ENCODE measurements around the gene LNP1. TPM values are rescaled to one million over a fixed set of nuclear protein-coding genes. Genes with fewer than 3 reads are reported as not detected.

Gene LNP1
- total and polyA plus RNA-seq, 7 donors: 0.69 to 3.6 (median 2.9) TPM

GRCh38 chr3:100463646-100464155, 62.4 kb downstream of the LNP1 start:
- no peaks in the 10 kb centered on the region for H3K27me3 ChIP-seq
- intact Hi-C loops (cut with DNase I): loop anchor here (10.0 kb wide), 1 partner anchor 731 kb away; no protein-coding TSS in a partner anchor
- no peak overlapping the region for H3K4me3 ChIP-seq
- TF ChIP-seq POLR2AphosphoS5 (IDR thresholded peaks at IDR 0.05) (no peak), EP300 (IDR thresholded peaks at IDR 0.05) (no peak), CTCF (IDR thresholded peaks at IDR 0.05) (no peak), POLR2A (IDR thresholded peaks at IDR 0.05) (no peak)
- H3K27ac ChIP-seq: no peak overlapping the region
- no peak for DNase-seq
- H3K4me1 ChIP-seq: no peaks in the 10 kb centered on the region
- WGBS, 2 donors: 54 to 84% methylated on average over 3 of the region's 3 CpGs
- peaks cover 0 to 3% (median 1%) of the 10 kb centered on the region in 4 donors for H3K9me3 ChIP-seq
- no peaks in the 10 kb centered on the region for H3K36me3 ChIP-seq

DNA sequence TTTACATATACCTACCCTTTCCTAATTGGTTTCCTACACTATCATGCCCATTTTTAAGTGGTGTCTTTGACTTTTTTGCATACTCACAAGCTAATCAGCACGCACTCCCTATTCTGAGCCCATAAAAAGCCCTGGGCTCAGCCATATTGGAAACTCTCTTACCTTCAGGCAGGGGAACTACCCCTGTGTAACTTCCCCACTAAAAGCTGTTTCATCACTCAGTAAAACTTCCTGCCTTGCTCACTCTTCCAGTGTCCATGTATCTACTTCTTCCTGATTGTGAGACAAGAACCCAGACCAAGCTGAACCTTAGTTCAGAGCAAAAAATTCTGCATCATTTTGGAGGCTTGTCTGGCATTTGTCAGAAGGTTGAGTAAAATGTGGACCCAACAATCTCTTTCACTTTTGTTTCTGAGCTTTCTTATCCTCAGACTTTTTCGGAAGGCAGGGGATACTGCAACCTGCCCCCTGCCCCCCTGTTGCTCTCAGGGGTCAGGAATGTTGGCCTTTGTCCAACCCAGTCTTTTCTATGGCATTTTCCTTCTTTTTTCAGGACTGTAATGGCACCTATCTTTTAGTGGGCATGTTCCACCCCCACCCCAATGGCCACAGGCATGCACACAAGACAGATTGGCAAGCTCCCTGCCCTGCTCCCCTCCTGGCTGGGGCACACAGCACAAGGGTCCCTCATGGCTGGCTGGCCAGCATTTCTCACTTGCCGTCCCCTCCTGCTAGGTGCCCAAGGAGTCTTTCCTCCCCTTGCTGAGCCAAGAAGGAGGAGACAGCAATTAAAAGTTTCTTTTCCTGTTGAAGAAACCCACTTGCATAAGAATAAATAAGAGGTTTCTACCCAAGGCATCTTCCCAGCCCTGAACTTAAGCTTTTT, 64.8 kb downstream of the LNP1 start:
- intact Hi-C loops (cut with DNase I): loop anchor here (10.0 kb wide), 1 partner anchor 729 kb away; no protein-coding TSS in a partner anchor
- no peak for DNase-seq
- no peaks in the 10 kb centered on the region for H3K36me3 ChIP-seq
- TF ChIP-seq EP300 (IDR thresholded peaks at IDR 0.05): no peak
- TF ChIP-seq POLR2A (IDR thresholded peaks at IDR 0.05): no peak
- no peak for TF ChIP-seq POLR2AphosphoS5 (IDR thresholded peaks at IDR 0.05)
- no peak for TF ChIP-seq CTCF (IDR thresholded peaks at IDR 0.05)
- H3K27ac ChIP-seq: no peak overlapping the region
- 81 to 83% methylated on average over 3 of the region's 3 CpGs for WGBS, 2 donors
- H3K4me3 ChIP-seq: no peak overlapping the region
- H3K27me3 ChIP-seq: no peaks in the 10 kb centered on the region
- H3K9me3 ChIP-seq: peaks cover 0 to 3% (median 1%) of the 10 kb centered on the region in 4 donors
- no peaks in the 10 kb centered on the region for H3K4me1 ChIP-seq

- H3K4me3 ChIP-seq: no peak overlapping the region
- H3K36me3 ChIP-seq: no peaks in the 10 kb centered on the region
- no peaks in the 10 kb centered on the region for H3K4me1 ChIP-seq
- 91 to 97% methylated on average over 1 of the region's 1 CpG for WGBS, 2 donors
- TF ChIP-seq EP300 (IDR thresholded peaks at IDR 0.05) (no peak), POLR2A (IDR thresholded peaks at IDR 0.05) (no peak), POLR2AphosphoS5 (IDR thresholded peaks at IDR 0.05) (no peak), CTCF (IDR thresholded peaks at IDR 0.05) (no peak)
- H3K27ac ChIP-seq: no peak overlapping the region
- no peak for DNase-seq
- peaks cover 0 to 3% (median 1%) of the 10 kb centered on the region in 4 donors for H3K9me3 ChIP-seq
- no peaks in the 10 kb centered on the region for H3K27me3 ChIP-seq
- intact Hi-C loops (cut with DNase I): loop anchor here (10.0 kb wide), 1 partner anchor 728 kb away; no protein-coding TSS in a partner anchor
Observed at GRCh38 chr3:100467133-100467532, 65.8 kb downstream of the LNP1 start.

DNA sequence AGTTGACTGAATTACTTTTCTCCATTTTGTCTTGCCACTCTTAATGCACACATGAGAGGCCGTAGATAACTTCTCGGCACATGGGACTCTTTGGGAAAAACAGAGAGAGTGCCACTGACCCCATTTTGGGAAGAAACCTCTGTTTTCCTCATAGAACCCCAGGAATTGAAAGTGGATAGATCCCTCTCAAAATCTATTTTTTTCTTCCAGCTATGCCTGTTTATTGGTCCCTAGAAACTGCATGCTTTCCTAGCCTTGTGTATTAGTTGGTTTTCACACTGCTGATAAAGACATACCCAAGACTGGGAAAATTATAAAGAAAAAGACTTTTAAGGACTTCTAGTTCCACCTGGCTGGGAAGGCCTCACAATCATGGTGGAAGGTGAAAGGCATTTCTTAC, 67.3 kb downstream of the LNP1 start:
- no peak overlapping the region for H3K4me3 ChIP-seq
- TF ChIP-seq POLR2A (IDR thresholded peaks at IDR 0.05): no peak
- no peak for DNase-seq
- H3K27me3 ChIP-seq: no peaks in the 10 kb centered on the region
- peaks cover 0 to 3% (median 1%) of the 10 kb centered on the region in 4 donors for H3K9me3 ChIP-seq
- no peak overlapping the region for H3K27ac ChIP-seq
- H3K36me3 ChIP-seq: no peaks in the 10 kb centered on the region
- WGBS, 2 donors: 98 to 99% methylated on average over 2 of the region's 2 CpGs
- H3K4me1 ChIP-seq: no peaks in the 10 kb centered on the region
- intact Hi-C loops (cut with DNase I): loop anchor here (10.0 kb wide), 1 partner anchor 726 kb away; no protein-coding TSS in a partner anchor

DNA sequence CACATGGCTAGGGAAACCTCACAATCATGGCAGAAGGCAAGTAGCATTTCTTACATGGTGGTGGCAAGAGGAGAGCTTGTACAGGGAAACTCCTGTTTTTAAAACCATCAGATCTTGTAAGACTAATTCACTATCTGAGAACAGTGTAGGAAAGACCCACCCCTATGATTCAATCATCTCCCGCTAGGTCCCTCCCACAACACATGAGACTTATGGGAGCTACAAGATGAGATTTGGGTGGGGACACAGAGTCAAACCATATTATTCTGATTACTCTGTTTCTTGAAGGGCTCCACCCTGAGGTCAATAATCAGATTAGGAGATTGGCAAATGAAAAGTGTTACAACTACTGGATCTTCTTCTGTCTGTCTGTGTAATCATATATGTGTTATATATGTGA, 69.6 kb downstream of the LNP1 start:
- H3K27ac ChIP-seq: no peak overlapping the region
- no peaks in the 10 kb centered on the region for H3K4me1 ChIP-seq
- intact Hi-C loops (cut with DNase I): no loop called here
- TF ChIP-seq POLR2A (IDR thresholded peaks at IDR 0.05) (no peak), POLR2AphosphoS5 (IDR thresholded peaks at IDR 0.05) (no peak), CTCF (IDR thresholded peaks at IDR 0.05) (no peak), EP300 (IDR thresholded peaks at IDR 0.05) (no peak)
- WGBS, 2 donors: 96 to 98% methylated on average over 1 of the region's 1 CpG
- peaks cover 0 to 3% (median 1%) of the 10 kb centered on the region in 4 donors for H3K9me3 ChIP-seq
- DNase-seq: no peak
- no peaks in the 10 kb centered on the region for H3K36me3 ChIP-seq
- H3K4me3 ChIP-seq: no peak overlapping the region
- no peaks in the 10 kb centered on the region for H3K27me3 ChIP-seq
